ENCODE measurements around the gene MSH4. TPM values are rescaled to one million over a fixed set of nuclear protein-coding genes. Genes with fewer than 3 reads are reported as not detected.

The MSH4 gene
- total RNA-seq, 2 experiments from 2014 or later, result 0.73 to 0.80 TPM

GRCh38 chr1:75908717-75909152 lies 112.1 kb downstream of the MSH4 start:
- no TSS peak for BruUV-seq (replicated peaks)
- peak; percentile 16 for DNase-seq (ENCODE audit: low spot score)
- no peak overlapping the region for H3K27ac ChIP-seq (ENCODE audit: low read depth, low read length, poor library complexity, severe bottlenecking)
- no peak overlapping the region for H2AFZ ChIP-seq (ENCODE audit: low read length)
- H4K20me1 ChIP-seq (ENCODE audit: insufficient read depth, low read length), result no peaks in the 10 kb centered on the region
- ChIA-PET CTCF (ENCODE audit: unreplicated experiment) (no interaction called here), POLR2A (interaction anchor here (0.7 kb wide), 1 partner anchor 9 kb away, joined by 3 read pairs; no protein-coding TSS in a partner anchor)
- TF ChIP-seq EZH2phosphoT487 (IDR thresholded peaks at IDR 0.05; ENCODE audit: borderline replicate concordance, low read depth, low read length), result no peak
- TF ChIP-seq, protein P1, sequence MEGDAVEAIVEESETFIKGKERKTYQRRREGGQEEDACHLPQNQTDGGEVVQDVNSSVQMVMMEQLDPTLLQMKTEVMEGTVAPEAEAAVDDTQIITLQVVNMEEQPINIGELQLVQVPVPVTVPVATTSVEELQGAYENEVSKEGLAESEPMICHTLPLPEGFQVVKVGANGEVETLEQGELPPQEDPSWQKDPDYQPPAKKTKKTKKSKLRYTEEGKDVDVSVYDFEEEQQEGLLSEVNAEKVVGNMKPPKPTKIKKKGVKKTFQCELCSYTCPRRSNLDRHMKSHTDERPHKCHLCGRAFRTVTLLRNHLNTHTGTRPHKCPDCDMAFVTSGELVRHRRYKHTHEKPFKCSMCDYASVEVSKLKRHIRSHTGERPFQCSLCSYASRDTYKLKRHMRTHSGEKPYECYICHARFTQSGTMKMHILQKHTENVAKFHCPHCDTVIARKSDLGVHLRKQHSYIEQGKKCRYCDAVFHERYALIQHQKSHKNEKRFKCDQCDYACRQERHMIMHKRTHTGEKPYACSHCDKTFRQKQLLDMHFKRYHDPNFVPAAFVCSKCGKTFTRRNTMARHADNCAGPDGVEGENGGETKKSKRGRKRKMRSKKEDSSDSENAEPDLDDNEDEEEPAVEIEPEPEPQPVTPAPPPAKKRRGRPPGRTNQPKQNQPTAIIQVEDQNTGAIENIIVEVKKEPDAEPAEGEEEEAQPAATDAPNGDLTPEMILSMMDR (conservative IDR thresholded peaks at IDR 0.05; ENCODE audit: low read length), result peak; percentile 58
- H3K4me2 ChIP-seq (ENCODE audit: low read length), result no peak overlapping the region
- H3K79me2 ChIP-seq (ENCODE audit: insufficient read depth, low read depth, low read length), result no peaks in the 10 kb centered on the region
- intact Hi-C loops (cut with micrococcal nuclease; ENCODE audit: unreplicated experiment), result no loop called here
- no peaks in the 10 kb centered on the region for H3K9me3 ChIP-seq (ENCODE audit: low read length)
- no peaks in the 10 kb centered on the region for H3K9me2 ChIP-seq (ENCODE audit: insufficient read depth, low read length)
- no peaks in the 10 kb centered on the region for H3K4me1 ChIP-seq (ENCODE audit: insufficient read depth, low read length, poor library complexity, severe bottlenecking)
- H3K36me3 ChIP-seq (ENCODE audit: insufficient read depth, low read length), result no peaks in the 10 kb centered on the region
- no peak overlapping the region for H3K4me3 ChIP-seq (ENCODE audit: low read depth, low read length, poor library complexity, severe bottlenecking)

- Histone ChIP-seq H3K4me3 (ENCODE audit: low read depth, low read length, poor library complexity, severe bottlenecking) (no peak overlapping the region), H3K9me2 (ENCODE audit: insufficient read depth, low read length) (no peaks in the 10 kb centered on the region), H3K36me3 (ENCODE audit: insufficient read depth, low read length) (no peaks in the 10 kb centered on the region), H4K20me1 (ENCODE audit: insufficient read depth, low read length) (no peaks in the 10 kb centered on the region), H3K4me1 (ENCODE audit: insufficient read depth, low read length, poor library complexity, severe bottlenecking) (no peaks in the 10 kb centered on the region), H3K27ac (ENCODE audit: low read depth, low read length, poor library complexity, severe bottlenecking) (no peak overlapping the region), H3K4me2 (ENCODE audit: low read length) (no peak overlapping the region), H2AFZ (ENCODE audit: low read length) (no peak overlapping the region), H3K79me2 (ENCODE audit: insufficient read depth, low read depth, low read length) (no peaks in the 10 kb centered on the region), H3K9me3 (ENCODE audit: low read length) (no peaks in the 10 kb centered on the region)
- POLR2A ChIA-PET, result no interaction called here
- DNase-seq (ENCODE audit: low spot score), result no peak
- no TSS peak for BruUV-seq (replicated peaks)
- intact Hi-C loops (cut with micrococcal nuclease; ENCODE audit: unreplicated experiment), result no loop called here
- no peak for TF ChIP-seq EZH2phosphoT487 (IDR thresholded peaks at IDR 0.05; ENCODE audit: borderline replicate concordance, low read depth, low read length)
- TF ChIP-seq, protein P1 (conservative IDR thresholded peaks at IDR 0.05; ENCODE audit: low read length), result no peak
- CTCF ChIA-PET (ENCODE audit: unreplicated experiment), result no interaction called here
Observed at GRCh38 chr1:75916834-75917233, 120.2 kb downstream of the MSH4 start.

- H3K4me2 ChIP-seq (ENCODE audit: low read length), result no peak overlapping the region
- no peak overlapping the region for H3K27ac ChIP-seq (ENCODE audit: low read depth, low read length, poor library complexity, severe bottlenecking)
- no TSS peak for BruUV-seq (replicated peaks)
- no peaks in the 10 kb centered on the region for H3K9me2 ChIP-seq (ENCODE audit: insufficient read depth, low read length)
- H3K4me1 ChIP-seq (ENCODE audit: insufficient read depth, low read length, poor library complexity, severe bottlenecking), result no peaks in the 10 kb centered on the region
- H3K9me3 ChIP-seq (ENCODE audit: low read length), result no peaks in the 10 kb centered on the region
- intact Hi-C loops (cut with micrococcal nuclease; ENCODE audit: unreplicated experiment), result no loop called here
- H3K36me3 ChIP-seq (ENCODE audit: insufficient read depth, low read length), result no peaks in the 10 kb centered on the region
- TF ChIP-seq, protein P1 (conservative IDR thresholded peaks at IDR 0.05; ENCODE audit: low read length), result no peak
- TF ChIP-seq EZH2phosphoT487 (IDR thresholded peaks at IDR 0.05; ENCODE audit: borderline replicate concordance, low read depth, low read length), result no peak
- DNase-seq (ENCODE audit: low spot score), result no peak
- ChIA-PET POLR2A (no interaction called here), CTCF (ENCODE audit: unreplicated experiment) (no interaction called here)
- no peak overlapping the region for H3K4me3 ChIP-seq (ENCODE audit: low read depth, low read length, poor library complexity, severe bottlenecking)
- H4K20me1 ChIP-seq (ENCODE audit: insufficient read depth, low read length), result no peaks in the 10 kb centered on the region
- no peaks in the 10 kb centered on the region for H3K79me2 ChIP-seq (ENCODE audit: insufficient read depth, low read depth, low read length)
- no peak overlapping the region for H2AFZ ChIP-seq (ENCODE audit: low read length)
Observed at GRCh38 chr1:75922698-75923097, 126.0 kb downstream of the MSH4 start.
